ENCODE results near the gene STAB1.

STAB1 gene

GRCh38 chr3:52494886-52495495 is at the start of gene STAB1:
TSS of gene STAB1 (plus strand) at chr3:52495338. CDS start at chr3:52495414, 76 bp downstream.
- no peak within 1 kb of the TSS for H3K27ac Mint-ChIP-seq
- H3K4me1 Mint-ChIP-seq = no peaks in the 10 kb centered on the region

GRCh38 chr3:52446042-52446441 is 49.1 kb upstream of the STAB1 start:
- no peaks in the 10 kb centered on the region for H3K27me3 Mint-ChIP-seq
- H3K4me3 Mint-ChIP-seq = no peak overlapping the region
- H3K4me1 Mint-ChIP-seq = peaks cover 6% of the 10 kb centered on the region
- no peak overlapping the region for H3K27ac Mint-ChIP-seq
- H3K9me3 Mint-ChIP-seq = no peaks in the 10 kb centered on the region
- no peaks in the 10 kb centered on the region for H3K36me3 Mint-ChIP-seq

More at GRCh38 chr3:52494886-52495495, at the start of gene STAB1:
- Mint-ChIP-seq H3K27me3 (no peaks in the 10 kb centered on the region), H3K9me3 (no peaks in the 10 kb centered on the region), H3K36me3 (no peaks in the 10 kb centered on the region), H3K4me3 (no peak within 1 kb of the TSS)

GRCh38 chr3:52446631-52447511 is 48.3 kb upstream of the STAB1 start:
- Mint-ChIP-seq H3K27me3 (no peaks in the 10 kb centered on the region), H3K36me3 (no peaks in the 10 kb centered on the region), H3K27ac (peak overlapping the region; percentile 46), H3K9me3 (no peaks in the 10 kb centered on the region), H3K4me3 (no peak overlapping the region), H3K4me1 (peaks cover 6% of the 10 kb centered on the region)

- H3K4me1 Mint-ChIP-seq = peaks cover 6% of the 10 kb centered on the region
- H3K27ac Mint-ChIP-seq = no peak overlapping the region
- H3K4me3 Mint-ChIP-seq = no peak overlapping the region
- no peaks in the 10 kb centered on the region for H3K36me3 Mint-ChIP-seq
- no peaks in the 10 kb centered on the region for H3K9me3 Mint-ChIP-seq
- H3K27me3 Mint-ChIP-seq = no peaks in the 10 kb centered on the region
Observed at GRCh38 chr3:52447512-52448355, 47.4 kb upstream of the STAB1 start.

GRCh38 chr3:52450489-52451236 is 44.5 kb upstream of the STAB1 start:
- no peak overlapping the region for H3K4me3 Mint-ChIP-seq
- no peaks in the 10 kb centered on the region for H3K36me3 Mint-ChIP-seq
- H3K9me3 Mint-ChIP-seq = no peaks in the 10 kb centered on the region
- H3K27ac Mint-ChIP-seq = no peak overlapping the region
- no peaks in the 10 kb centered on the region for H3K27me3 Mint-ChIP-seq
- H3K4me1 Mint-ChIP-seq = peaks cover 23% of the 10 kb centered on the region

GRCh38 chr3:52451237-52452083 is 43.7 kb upstream of the STAB1 start:
- peaks cover 29% of the 10 kb centered on the region for H3K4me1 Mint-ChIP-seq
- H3K27me3 Mint-ChIP-seq = no peaks in the 10 kb centered on the region
- no peaks in the 10 kb centered on the region for H3K9me3 Mint-ChIP-seq
- no peaks in the 10 kb centered on the region for H3K36me3 Mint-ChIP-seq
- no peak overlapping the region for H3K4me3 Mint-ChIP-seq
- no peak overlapping the region for H3K27ac Mint-ChIP-seq

GRCh38 chr3:52452126-52452525 is 43.0 kb upstream of the STAB1 start:
- peaks cover under 1% of the 10 kb centered on the region for H3K36me3 Mint-ChIP-seq
- H3K27me3 Mint-ChIP-seq = no peaks in the 10 kb centered on the region
- H3K4me1 Mint-ChIP-seq = peaks cover 32% of the 10 kb centered on the region
- no peak overlapping the region for H3K27ac Mint-ChIP-seq
- H3K4me3 Mint-ChIP-seq = no peak overlapping the region
- H3K9me3 Mint-ChIP-seq = no peaks in the 10 kb centered on the region

GRCh38 chr3:52452570-52453221 is 42.4 kb upstream of the STAB1 start:
- no peak overlapping the region for H3K4me3 Mint-ChIP-seq
- no peaks in the 10 kb centered on the region for H3K9me3 Mint-ChIP-seq
- peaks cover 3% of the 10 kb centered on the region for H3K36me3 Mint-ChIP-seq
- no peaks in the 10 kb centered on the region for H3K27me3 Mint-ChIP-seq
- H3K27ac Mint-ChIP-seq = no peak overlapping the region
- H3K4me1 Mint-ChIP-seq = peaks cover 36% of the 10 kb centered on the region

- peak within 1 kb of the TSS; percentile 93 for H3K4me3 Mint-ChIP-seq
- peaks cover 46% of the 10 kb centered on the region for H3K4me1 Mint-ChIP-seq
- peaks cover 3% of the 10 kb centered on the region for H3K36me3 Mint-ChIP-seq
- H3K27ac Mint-ChIP-seq = peak within 1 kb of the TSS; percentile 99
- H3K9me3 Mint-ChIP-seq = no peaks in the 10 kb centered on the region
- no peaks in the 10 kb centered on the region for H3K27me3 Mint-ChIP-seq
Observed at GRCh38 chr3:52453496-52454249, 41.5 kb upstream of the STAB1 start, which contains the start of gene TNNC1. TSS of gene TNNC1 (minus strand) at chr3:52454041. CDS start at chr3:52454015, 26 bp downstream.

- H3K4me1 Mint-ChIP-seq = peaks cover 46% of the 10 kb centered on the region
- peak overlapping the region; percentile 93 for H3K4me3 Mint-ChIP-seq
- H3K9me3 Mint-ChIP-seq = no peaks in the 10 kb centered on the region
- peak overlapping the region; percentile 99 for H3K27ac Mint-ChIP-seq
- H3K36me3 Mint-ChIP-seq = peaks cover 3% of the 10 kb centered on the region
- H3K27me3 Mint-ChIP-seq = no peaks in the 10 kb centered on the region
Observed at GRCh38 chr3:52454250-52454937, 40.7 kb upstream of the STAB1 start.

GRCh38 chr3:52454938-52455282 is 40.2 kb upstream of the STAB1 start:
- peaks cover 46% of the 10 kb centered on the region for H3K4me1 Mint-ChIP-seq
- H3K36me3 Mint-ChIP-seq = peaks cover 3% of the 10 kb centered on the region
- peak overlapping the region; percentile 93 for H3K4me3 Mint-ChIP-seq
- no peaks in the 10 kb centered on the region for H3K27me3 Mint-ChIP-seq
- peak overlapping the region; percentile 99 for H3K27ac Mint-ChIP-seq
- no peaks in the 10 kb centered on the region for H3K9me3 Mint-ChIP-seq

GRCh38 chr3:52455283-52456168 is 39.6 kb upstream of the STAB1 start, which contains the start of gene NISCH:
TSS of gene NISCH (plus strand) at chr3:52455604. CDS start at chr3:52455642, 38 bp downstream.
- Mint-ChIP-seq H3K36me3 (peaks cover 3% of the 10 kb centered on the region), H3K9me3 (no peaks in the 10 kb centered on the region), H3K4me3 (peak within 1 kb of the TSS; percentile 93), H3K27me3 (no peaks in the 10 kb centered on the region), H3K4me1 (peaks cover 49% of the 10 kb centered on the region), H3K27ac (peak within 1 kb of the TSS; percentile 99)

Measured in activated naive CD4-positive, alpha-beta T cell treated with anti-CD3 and anti-CD28 coated beads, Interleukin-2, amount 50 U/mL, for 24 hours (primary cell).